ENCODE measurements around the gene TWSG1. TPM values are rescaled to one million over a fixed set of nuclear protein-coding genes. Genes with fewer than 3 reads are reported as not detected.
"Not testable (repeated sequence)": the region's sequence is repeated elsewhere in the genome, so short reads cannot be mapped to it uniquely, and the experiment has no call there.

Gene TWSG1
- total RNA-seq, 1 experiment from 2014 or later: 43.7 TPM

DNA sequence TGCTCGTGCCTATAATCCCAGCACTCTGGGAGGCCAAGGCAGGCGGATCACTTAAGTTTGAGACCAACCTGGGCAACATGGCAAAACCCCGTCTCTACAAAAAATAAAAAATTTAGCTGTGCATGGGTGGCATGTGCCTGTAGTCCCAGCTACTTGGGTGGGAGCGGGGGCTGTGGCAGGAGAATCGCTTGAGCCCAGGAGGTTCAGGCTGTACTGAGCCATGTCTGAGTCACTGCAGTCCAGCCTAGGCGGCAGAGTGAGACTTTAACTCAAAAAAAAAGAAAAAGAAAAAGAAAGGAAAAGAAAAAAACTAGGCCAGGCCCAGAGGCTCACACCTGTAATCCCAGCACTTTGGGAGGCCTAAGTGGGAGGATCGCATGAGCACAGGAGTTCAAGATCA lies 30.8 kb downstream of the TWSG1 start:
- H3K4me3 Mint-ChIP-seq (ENCODE audit: unreplicated experiment): no peak overlapping the region
- H3K9me3 ChIP-seq: 0 out of 2 replicates have a peak, but pooled peaks cover 4% of the 10 kb centered on the region
- H3K4me1 Mint-ChIP-seq (ENCODE audit: low read depth, unreplicated experiment): peaks cover 22% of the 10 kb centered on the region
- POLR2A ChIA-PET: no interaction called here
- no peak overlapping the region for H3K4me3 ChIP-seq (ENCODE audit: low read depth, low read length)
- no peaks in the 10 kb centered on the region for H3K27me3 ChIP-seq (replicated peaks; ENCODE audit: control insufficient read depth, insufficient read depth, low read length)
- H3K9me3 Mint-ChIP-seq (ENCODE audit: unreplicated experiment): no peaks in the 10 kb centered on the region
- no peaks in the 10 kb centered on the region; the same call in 1 of the 2 replicates for H3K36me3 ChIP-seq (ENCODE audit: control insufficient read depth, insufficient read depth, low read length)
- no TSS peak for BruUV-seq (replicated peaks)
- peaks cover 32% of the 10 kb centered on the region for H3K36me3 Mint-ChIP-seq (ENCODE audit: insufficient read depth, unreplicated experiment)
- no peak for DNase-seq
- CTCF ChIA-PET: no interaction called here
- intact Hi-C loops (cut with micrococcal nuclease; ENCODE audit: unreplicated experiment): loop anchor here (10.0 kb wide), 1 partner anchor 149 kb away; no protein-coding TSS in a partner anchor
- TF ChIP-seq, protein P1, sequence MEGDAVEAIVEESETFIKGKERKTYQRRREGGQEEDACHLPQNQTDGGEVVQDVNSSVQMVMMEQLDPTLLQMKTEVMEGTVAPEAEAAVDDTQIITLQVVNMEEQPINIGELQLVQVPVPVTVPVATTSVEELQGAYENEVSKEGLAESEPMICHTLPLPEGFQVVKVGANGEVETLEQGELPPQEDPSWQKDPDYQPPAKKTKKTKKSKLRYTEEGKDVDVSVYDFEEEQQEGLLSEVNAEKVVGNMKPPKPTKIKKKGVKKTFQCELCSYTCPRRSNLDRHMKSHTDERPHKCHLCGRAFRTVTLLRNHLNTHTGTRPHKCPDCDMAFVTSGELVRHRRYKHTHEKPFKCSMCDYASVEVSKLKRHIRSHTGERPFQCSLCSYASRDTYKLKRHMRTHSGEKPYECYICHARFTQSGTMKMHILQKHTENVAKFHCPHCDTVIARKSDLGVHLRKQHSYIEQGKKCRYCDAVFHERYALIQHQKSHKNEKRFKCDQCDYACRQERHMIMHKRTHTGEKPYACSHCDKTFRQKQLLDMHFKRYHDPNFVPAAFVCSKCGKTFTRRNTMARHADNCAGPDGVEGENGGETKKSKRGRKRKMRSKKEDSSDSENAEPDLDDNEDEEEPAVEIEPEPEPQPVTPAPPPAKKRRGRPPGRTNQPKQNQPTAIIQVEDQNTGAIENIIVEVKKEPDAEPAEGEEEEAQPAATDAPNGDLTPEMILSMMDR (IDR thresholded peaks at IDR 0.05; ENCODE audit: insufficient read depth in 1 of 2, low read depth in 1 of 2, low read length in 1 of 2, severe bottlenecking in 1 of 2, unreplicated experiment in 1 of 2): no peak
- no peak overlapping the region for H3K27ac Mint-ChIP-seq (ENCODE audit: unreplicated experiment)
- H3K4me1 ChIP-seq: peaks cover 37% of the 10 kb centered on the region
- H3K27me3 Mint-ChIP-seq (ENCODE audit: insufficient read depth, unreplicated experiment): no peaks in the 10 kb centered on the region

GRCh38 chr18:9366126-9366714 lies 31.6 kb downstream of the TWSG1 start:
- H3K27ac Mint-ChIP-seq (ENCODE audit: unreplicated experiment): no peak overlapping the region
- H3K9me3 ChIP-seq: no peaks in the 10 kb centered on the region
- POLR2A ChIA-PET: interaction anchor here (0.6 kb wide), 1 partner anchor 9 kb away, joined by 6 read pairs; no protein-coding TSS in a partner anchor
- intact Hi-C loops (cut with micrococcal nuclease; ENCODE audit: unreplicated experiment): loop anchor here (10.0 kb wide), 1 partner anchor 149 kb away; no protein-coding TSS in a partner anchor
- no peaks in the 10 kb centered on the region for H3K9me3 Mint-ChIP-seq (ENCODE audit: unreplicated experiment)
- CTCF ChIA-PET: interaction anchor here (0.6 kb wide), 1 partner anchor 31 kb away, joined by 3 read pairs; the partner anchor contains the start of gene TWSG1
- TF ChIP-seq, protein P1 (IDR thresholded peaks at IDR 0.05; ENCODE audit: insufficient read depth in 1 of 2, low read depth in 1 of 2, low read length in 1 of 2, severe bottlenecking in 1 of 2, unreplicated experiment in 1 of 2): no peak
- peaks cover 34% of the 10 kb centered on the region for H3K4me1 ChIP-seq
- no TSS peak for BruUV-seq (replicated peaks)
- peaks cover 22% of the 10 kb centered on the region for H3K4me1 Mint-ChIP-seq (ENCODE audit: low read depth, unreplicated experiment)
- no peaks in the 10 kb centered on the region; the same call in 1 of the 2 replicates for H3K36me3 ChIP-seq (ENCODE audit: control insufficient read depth, insufficient read depth, low read length)
- peaks cover 33% of the 10 kb centered on the region for H3K36me3 Mint-ChIP-seq (ENCODE audit: insufficient read depth, unreplicated experiment)
- H3K4me3 Mint-ChIP-seq (ENCODE audit: unreplicated experiment): no peak overlapping the region
- H3K27me3 ChIP-seq (replicated peaks; ENCODE audit: control insufficient read depth, insufficient read depth, low read length): no peaks in the 10 kb centered on the region
- DNase-seq: peak in 1 of 2 experiments; percentile 15
- no peaks in the 10 kb centered on the region for H3K27me3 Mint-ChIP-seq (ENCODE audit: insufficient read depth, unreplicated experiment)
- no peak overlapping the region for H3K4me3 ChIP-seq (ENCODE audit: low read depth, low read length)

DNA sequence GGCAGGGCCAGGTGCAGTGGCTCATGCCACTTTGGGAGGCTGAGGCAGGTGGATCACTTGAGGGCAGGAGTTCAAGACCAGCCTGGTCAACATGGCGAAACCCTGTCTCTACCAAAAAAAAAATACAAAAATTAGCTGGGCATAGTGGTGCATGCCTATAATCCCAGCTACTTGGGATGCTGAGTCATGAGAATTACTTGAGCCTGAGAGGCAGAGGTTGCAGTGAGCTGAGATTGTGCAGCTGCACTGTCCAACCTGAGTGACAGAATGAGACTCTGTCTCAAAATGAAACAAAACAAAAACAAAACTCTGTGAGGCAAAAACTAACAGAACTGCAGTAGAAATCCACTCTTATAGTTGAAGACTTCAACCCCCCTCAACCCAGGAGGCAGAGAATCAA lies 38.7 kb downstream of the TWSG1 start:
- H3K27ac Mint-ChIP-seq (ENCODE audit: unreplicated experiment); DNase-seq; CTCF ChIA-PET; H3K27me3 ChIP-seq (replicated peaks; ENCODE audit: control insufficient read depth, insufficient read depth, low read length); BruUV-seq (replicated peaks); H3K9me3 Mint-ChIP-seq (ENCODE audit: unreplicated experiment); H3K4me1 Mint-ChIP-seq (ENCODE audit: low read depth, unreplicated experiment); H3K36me3 ChIP-seq (ENCODE audit: control insufficient read depth, insufficient read depth, low read length); H3K4me1 ChIP-seq; H3K4me3 Mint-ChIP-seq (ENCODE audit: unreplicated experiment); intact Hi-C loops (cut with micrococcal nuclease; ENCODE audit: unreplicated experiment); H3K4me3 ChIP-seq (ENCODE audit: low read depth, low read length); H3K27me3 Mint-ChIP-seq (ENCODE audit: insufficient read depth, unreplicated experiment); POLR2A ChIA-PET: not testable (repeated sequence)
- H3K36me3 Mint-ChIP-seq (ENCODE audit: insufficient read depth, unreplicated experiment): peaks cover 35% of the 10 kb centered on the region
- H3K9me3 ChIP-seq: peaks cover 10% of the 10 kb centered on the region; the same call in 1 of the 2 replicates
